Prostate gland (tissue), 2 donors: ENCODE data around the gene NCKIPSD.

ENCODE experiments used
- POLR2A ChIP-seq: fragments of 450-650 bp; IDR thresholded peaks from one replicate; pipeline ENCODE4 v1.6.1; 2016; ENCODE audit warnings: antibody characterized with exemption, mild to moderate bottlenecking
- POLR2AphosphoS5 ChIP-seq: sonication (generic); formaldehyde crosslinking; IDR thresholded peaks from one replicate; pipeline ENCODE4 v1.6.1; 2017; ENCODE audit warnings: antibody characterized with exemption
- TF ChIP-seq, protein P1 (sequence below), 4 experiments: fragments of 200-600 bp in 2 of 4; fragments of 450-650 bp in 2 of 4; sonication (generic) in 2 of 4; IDR thresholded peaks; 1 replicate in 3 of 4; 2 replicates in 1 of 4; pipeline ENCODE4 v1.5.1; 2016 to 2019; ENCODE audit warnings: antibody characterized with exemption in 4 of 4, mild to moderate bottlenecking in 2 of 4, moderate library complexity in 2 of 4

DNA sequence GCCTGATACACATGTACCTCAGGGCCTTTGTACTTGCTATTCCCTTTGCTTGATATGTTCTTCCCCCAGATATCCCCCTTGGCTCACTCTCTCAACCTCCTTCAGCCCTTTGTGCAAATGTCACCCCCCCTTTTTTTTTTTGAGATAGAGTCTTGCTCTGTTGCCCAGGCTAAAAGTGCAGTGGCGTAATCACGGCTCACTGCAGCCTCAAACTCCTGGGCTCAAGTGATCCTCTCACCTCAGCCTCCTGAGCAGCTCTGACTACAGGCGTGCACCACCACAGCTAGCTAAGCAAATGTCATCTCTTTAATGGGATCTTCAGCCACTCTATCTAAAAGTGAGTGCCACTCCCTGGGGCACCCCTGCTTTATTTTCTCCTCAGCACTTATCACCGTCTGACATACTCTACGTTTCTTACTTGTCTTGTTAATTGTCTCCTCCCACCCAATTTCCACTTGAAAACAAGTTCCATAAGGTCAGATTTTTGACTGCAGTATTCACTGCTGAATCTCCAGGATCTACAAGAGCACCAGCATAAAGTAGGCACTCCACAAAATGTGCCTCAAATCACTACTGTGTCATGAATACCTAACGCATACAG lies 16.7 kb upstream of the NCKIPSD start:
- TF ChIP-seq POLR2AphosphoS5 = no peak
- TF ChIP-seq, protein P1, sequence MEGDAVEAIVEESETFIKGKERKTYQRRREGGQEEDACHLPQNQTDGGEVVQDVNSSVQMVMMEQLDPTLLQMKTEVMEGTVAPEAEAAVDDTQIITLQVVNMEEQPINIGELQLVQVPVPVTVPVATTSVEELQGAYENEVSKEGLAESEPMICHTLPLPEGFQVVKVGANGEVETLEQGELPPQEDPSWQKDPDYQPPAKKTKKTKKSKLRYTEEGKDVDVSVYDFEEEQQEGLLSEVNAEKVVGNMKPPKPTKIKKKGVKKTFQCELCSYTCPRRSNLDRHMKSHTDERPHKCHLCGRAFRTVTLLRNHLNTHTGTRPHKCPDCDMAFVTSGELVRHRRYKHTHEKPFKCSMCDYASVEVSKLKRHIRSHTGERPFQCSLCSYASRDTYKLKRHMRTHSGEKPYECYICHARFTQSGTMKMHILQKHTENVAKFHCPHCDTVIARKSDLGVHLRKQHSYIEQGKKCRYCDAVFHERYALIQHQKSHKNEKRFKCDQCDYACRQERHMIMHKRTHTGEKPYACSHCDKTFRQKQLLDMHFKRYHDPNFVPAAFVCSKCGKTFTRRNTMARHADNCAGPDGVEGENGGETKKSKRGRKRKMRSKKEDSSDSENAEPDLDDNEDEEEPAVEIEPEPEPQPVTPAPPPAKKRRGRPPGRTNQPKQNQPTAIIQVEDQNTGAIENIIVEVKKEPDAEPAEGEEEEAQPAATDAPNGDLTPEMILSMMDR (IDR thresholded peaks at IDR 0.05) = no peak
- no peak for TF ChIP-seq POLR2A
